ENCODE results near the gene HTRA3.

GRCh38 chr4:8304827-8305695 is 35.5 kb downstream of the HTRA3 start:
- TF ChIP-seq SIN3A (conservative IDR thresholded peaks at IDR 0.05 in 1 of 2, IDR thresholded peaks at IDR 0.05 in 1 of 2; ENCODE audit: low read depth in 1 of 2, low read length in 2 of 2) (no peak), SRF (IDR thresholded peaks at IDR 0.05; ENCODE audit: low read depth, low read length) (no peak), EGR1 (IDR thresholded peaks at IDR 0.05; ENCODE audit: borderline replicate concordance, low read depth, low read length) (no peak), CTCF (IDR thresholded peaks at IDR 0.05; ENCODE audit: control extremely low read depth in 1 of 3, insufficient read depth in 1 of 3, low read depth in 1 of 3, low read length in 3 of 3) (no peak), TAF1 (IDR thresholded peaks at IDR 0.05; ENCODE audit: low read depth, low read length) (no peak)

Data from H1 (cell line).